Choroid plexus epithelial cell (primary cell): ENCODE data around the gene ELMO1.

Source experiments
- DNase-seq: peaks from one replicate; pipeline ENCODE4 v3.0.0-alpha.2; 2010; ENCODE audit warnings: low read depth
- H3K4me3 ChIP-seq: 2 replicates; pipeline ENCODE4 v1.5.1; 2011; ENCODE audit warnings: low read depth, mild to moderate bottlenecking, control low read depth, low read length, moderate library complexity
- CTCF ChIP-seq: conservative IDR thresholded peaks from 2 replicates; pipeline ENCODE4 v1.5.1; 2011; ENCODE audit warnings: low read depth, mild to moderate bottlenecking, control low read depth, inconsistent platforms, low read length, moderate library complexity

The ELMO1 gene

GRCh38 chr7:37018954-37019353, 429.7 kb downstream of the ELMO1 start:
- TF ChIP-seq CTCF = no peak
- DNase-seq = no peak
- H3K4me3 ChIP-seq = no peak overlapping the region

- DNase-seq = no peak
- TF ChIP-seq CTCF = no peak
Measured at GRCh38 chr7:37016064-37016878, 432.4 kb downstream of the ELMO1 start.

GRCh38 chr7:37015353-37016034, 433.2 kb downstream of the ELMO1 start:
- DNase-seq = no peak
- TF ChIP-seq CTCF = no peak
- no peak overlapping the region for H3K4me3 ChIP-seq

More at GRCh38 chr7:37016064-37016878, 432.4 kb downstream of the ELMO1 start:
- no peak overlapping the region for H3K4me3 ChIP-seq

- no peak for TF ChIP-seq CTCF
- no peak for DNase-seq
- H3K4me3 ChIP-seq = no peak overlapping the region
Measured at GRCh38 chr7:37013771-37014170, 434.9 kb downstream of the ELMO1 start.

GRCh38 chr7:37011151-37011890, 437.3 kb downstream of the ELMO1 start:
- no peak for TF ChIP-seq CTCF
- no peak for DNase-seq
- H3K4me3 ChIP-seq = no peak overlapping the region

- TF ChIP-seq CTCF = no peak
- DNase-seq = no peak
- H3K4me3 ChIP-seq = no peak overlapping the region
Measured at GRCh38 chr7:37009125-37009675, 439.5 kb downstream of the ELMO1 start.
